GM19023 (cell line): ENCODE measurements around the gene MYH14.

Source experiments
- ATAC-seq: cut with Tn5 transposase; IDR thresholded peaks from one replicate; pipeline ENCODE4 v1.9.1; 2021; ENCODE audit warnings: mild to moderate bottlenecking, moderate library complexity; ENCODE audit not compliant: unreplicated experiment

Gene MYH14

DNA sequence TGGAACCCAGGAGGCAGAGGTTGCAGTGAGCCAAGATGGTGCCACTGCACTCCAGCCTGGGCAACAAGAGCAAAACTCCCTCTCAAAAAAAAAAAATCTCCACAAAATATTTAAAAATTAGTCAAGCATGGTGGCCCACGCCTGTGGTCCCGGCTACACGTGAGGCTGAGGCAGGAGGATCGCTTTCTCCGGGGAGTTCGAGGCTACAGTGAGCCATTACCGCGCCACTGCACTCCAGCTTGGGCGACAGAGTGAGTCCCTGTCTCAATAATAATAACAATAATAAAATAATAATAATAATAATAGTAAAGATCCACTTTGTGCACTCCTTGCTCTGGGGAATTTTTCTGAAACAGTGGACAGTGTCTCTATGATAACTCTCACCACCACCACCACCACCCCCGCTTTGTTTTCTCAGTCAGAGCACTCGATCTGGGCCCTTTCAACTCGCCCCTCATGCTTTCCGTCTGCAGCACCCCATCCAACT, 153.3 kb downstream of the MYH14 start:
- no peak for ATAC-seq

DNA sequence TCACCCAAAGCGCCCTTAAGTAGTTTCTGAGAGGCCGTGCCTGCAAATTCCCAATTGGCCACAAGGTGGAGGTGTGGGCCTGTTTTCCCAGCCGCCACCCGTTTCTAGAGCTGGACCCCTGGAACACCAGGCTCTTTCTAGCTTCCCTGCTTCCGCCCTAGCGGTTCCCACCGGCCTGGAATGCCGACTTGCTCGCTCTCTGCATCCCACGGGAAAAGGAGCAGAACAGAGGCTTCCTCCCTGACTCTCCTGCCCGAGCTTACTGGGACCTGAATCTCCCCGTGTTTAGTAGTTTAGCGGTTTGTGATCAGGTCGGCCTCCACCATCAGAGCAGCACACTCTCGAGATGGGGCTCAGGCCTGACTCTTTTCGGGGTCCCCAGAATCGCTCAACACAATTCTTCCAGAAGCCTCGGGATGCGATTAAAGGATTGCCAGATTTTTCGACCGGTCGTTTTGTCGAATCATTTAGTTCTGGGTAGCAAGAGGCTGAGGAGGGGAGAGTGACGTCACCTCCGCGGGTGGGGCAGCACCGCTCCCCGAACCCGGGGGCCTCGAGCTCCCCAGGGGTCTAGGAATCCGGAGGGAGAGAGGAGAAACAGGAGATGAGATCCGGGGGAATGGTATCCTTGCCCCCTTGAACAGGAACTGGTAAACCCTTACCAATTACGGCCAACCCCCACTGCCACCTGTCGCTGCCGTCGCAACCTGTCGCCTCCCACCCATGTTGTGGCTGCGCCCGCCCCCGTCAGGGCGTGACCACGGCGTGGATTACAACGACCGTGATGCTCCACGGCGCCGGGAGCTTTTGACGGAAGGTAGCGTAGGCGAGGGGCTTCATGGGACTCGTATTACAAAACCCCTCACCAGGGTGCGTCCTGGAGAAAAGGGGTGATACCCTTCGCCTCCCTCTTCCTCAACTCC, 154.0 kb downstream of the MYH14 start:
- peak; percentile 58 for ATAC-seq

GRCh38 chr19:50358483-50359327, 155.3 kb downstream of the MYH14 start:
- no peak for ATAC-seq

DNA sequence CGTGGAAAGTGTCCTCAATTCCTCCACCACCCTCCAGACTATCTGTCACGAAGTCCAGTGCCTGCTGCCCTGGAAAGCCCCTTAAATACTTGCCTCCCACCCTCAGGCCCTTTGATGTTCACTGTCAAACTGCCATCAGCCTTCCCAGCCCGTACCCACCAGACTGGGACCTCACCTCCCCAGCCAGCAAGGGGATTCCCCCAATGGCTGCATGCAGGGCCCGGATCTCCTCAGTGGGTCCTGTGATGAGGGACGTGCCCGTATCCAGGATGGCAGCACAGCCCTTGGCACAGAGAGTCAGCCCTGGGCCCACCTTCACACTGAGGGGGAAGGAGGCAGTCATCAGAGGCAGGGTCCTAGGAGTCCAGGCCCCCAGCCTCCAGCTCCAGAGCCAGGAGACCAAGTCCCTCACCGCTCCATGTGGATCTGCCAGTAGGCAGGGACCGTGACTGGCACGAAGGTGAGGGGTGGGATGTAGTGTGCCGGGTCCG, 156.0 kb downstream of the MYH14 start:
- no peak for ATAC-seq
